ENCODE results near the gene LSMEM2.

DNA sequence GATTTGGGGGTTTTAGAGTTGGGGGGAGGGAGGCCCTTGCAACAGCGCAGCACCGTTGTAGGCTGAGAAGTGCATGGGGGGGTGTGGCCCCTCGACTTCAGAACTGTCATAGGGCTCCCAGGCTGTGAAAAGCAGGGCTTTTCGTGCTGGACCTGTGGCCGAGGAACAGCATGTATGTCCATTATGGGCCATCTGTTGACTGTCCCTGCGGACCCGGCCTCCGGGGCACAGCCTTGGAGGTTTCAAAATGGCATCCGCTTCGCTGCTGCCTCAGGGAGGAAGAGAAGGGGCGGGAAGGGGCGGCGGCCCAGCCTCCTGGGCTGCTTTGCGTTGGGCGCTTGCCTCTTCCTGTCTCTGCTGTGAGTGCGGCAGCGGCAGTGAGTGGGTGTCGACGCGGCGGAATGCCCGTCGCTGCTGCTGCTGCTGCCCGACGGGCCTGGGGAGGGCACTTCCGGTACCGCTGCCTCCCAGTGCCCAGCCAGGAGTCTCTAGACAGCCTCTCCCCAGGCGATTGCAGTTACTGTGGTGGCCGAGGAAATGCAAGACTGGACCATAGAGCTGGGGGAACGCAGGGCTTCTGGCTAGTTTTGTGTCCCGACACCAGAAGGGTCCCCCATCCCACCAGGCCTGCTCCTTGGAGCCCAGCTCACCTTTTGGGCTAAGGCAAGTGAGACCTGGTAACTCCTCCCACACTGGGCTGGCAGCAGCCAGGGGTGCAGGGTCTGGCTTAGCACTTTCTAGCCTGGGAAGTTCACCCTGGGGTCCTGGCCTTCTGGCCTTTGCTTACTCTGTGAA is 40.9 kb upstream of the LSMEM2 start:
- TF ChIP-seq ZNF41 (CRISPR knock-in tag; conservative IDR thresholded peaks at IDR 0.05) (no peak), ZNF780A (CRISPR knock-in tag; IDR thresholded peaks at IDR 0.05) (no peak), PRPF4 (IDR thresholded peaks at IDR 0.05; ENCODE audit: insufficient read depth, low read depth, low read length, poor library complexity, severe bottlenecking) (no peak), MYBL2 (IDR thresholded peaks at IDR 0.05; ENCODE audit: low read depth) (no peak), MYBL2 (CRISPR knock-in tag; IDR thresholded peaks at IDR 0.05; ENCODE audit: borderline replicate concordance) (no peak), GABPB1 (CRISPR knock-in tag; IDR thresholded peaks at IDR 0.05) (peak; percentile 67; the same call in 1 of the 2 replicates), ZBTB7A (IDR thresholded peaks at IDR 0.05; ENCODE audit: borderline replicate concordance, control insufficient read depth, low read depth, low read length) (no peak; the same call in 1 of the 2 replicates), EGR1 (conservative IDR thresholded peaks at IDR 0.05) (peak; percentile 57), SMARCE1 (IDR thresholded peaks at IDR 0.05) (no peak), LEF1 (IDR thresholded peaks at IDR 0.05) (no peak), BHLHE40 (IDR thresholded peaks at IDR 0.05; ENCODE audit: low read length) (no peak)
- TF ChIP-seq, protein P1, sequence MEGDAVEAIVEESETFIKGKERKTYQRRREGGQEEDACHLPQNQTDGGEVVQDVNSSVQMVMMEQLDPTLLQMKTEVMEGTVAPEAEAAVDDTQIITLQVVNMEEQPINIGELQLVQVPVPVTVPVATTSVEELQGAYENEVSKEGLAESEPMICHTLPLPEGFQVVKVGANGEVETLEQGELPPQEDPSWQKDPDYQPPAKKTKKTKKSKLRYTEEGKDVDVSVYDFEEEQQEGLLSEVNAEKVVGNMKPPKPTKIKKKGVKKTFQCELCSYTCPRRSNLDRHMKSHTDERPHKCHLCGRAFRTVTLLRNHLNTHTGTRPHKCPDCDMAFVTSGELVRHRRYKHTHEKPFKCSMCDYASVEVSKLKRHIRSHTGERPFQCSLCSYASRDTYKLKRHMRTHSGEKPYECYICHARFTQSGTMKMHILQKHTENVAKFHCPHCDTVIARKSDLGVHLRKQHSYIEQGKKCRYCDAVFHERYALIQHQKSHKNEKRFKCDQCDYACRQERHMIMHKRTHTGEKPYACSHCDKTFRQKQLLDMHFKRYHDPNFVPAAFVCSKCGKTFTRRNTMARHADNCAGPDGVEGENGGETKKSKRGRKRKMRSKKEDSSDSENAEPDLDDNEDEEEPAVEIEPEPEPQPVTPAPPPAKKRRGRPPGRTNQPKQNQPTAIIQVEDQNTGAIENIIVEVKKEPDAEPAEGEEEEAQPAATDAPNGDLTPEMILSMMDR (IDR thresholded peaks at IDR 0.05 in 2 of 3, conservative IDR thresholded peaks at IDR 0.05 in 1 of 3; ENCODE audit: insufficient read depth in 2 of 3, low read depth in 1 of 3, low read length in 3 of 3): no peak
- TF ChIP-seq, protein P2, sequence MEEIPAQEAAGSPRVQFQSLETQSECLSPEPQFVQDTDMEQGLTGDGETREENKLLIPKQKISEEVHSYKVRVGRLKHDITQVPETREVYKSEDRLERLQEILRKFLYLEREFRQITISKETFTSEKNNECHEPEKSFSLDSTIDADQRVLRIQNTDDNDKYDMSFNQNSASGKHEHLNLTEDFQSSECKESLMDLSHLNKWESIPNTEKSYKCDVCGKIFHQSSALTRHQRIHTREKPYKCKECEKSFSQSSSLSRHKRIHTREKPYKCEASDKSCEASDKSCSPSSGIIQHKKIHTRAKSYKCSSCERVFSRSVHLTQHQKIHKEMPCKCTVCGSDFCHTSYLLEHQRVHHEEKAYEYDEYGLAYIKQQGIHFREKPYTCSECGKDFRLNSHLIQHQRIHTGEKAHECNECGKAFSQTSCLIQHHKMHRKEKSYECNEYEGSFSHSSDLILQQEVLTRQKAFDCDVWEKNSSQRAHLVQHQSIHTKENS (CRISPR knock-in tag; IDR thresholded peaks at IDR 0.05): no peak
- TF ChIP-seq, protein P3, sequence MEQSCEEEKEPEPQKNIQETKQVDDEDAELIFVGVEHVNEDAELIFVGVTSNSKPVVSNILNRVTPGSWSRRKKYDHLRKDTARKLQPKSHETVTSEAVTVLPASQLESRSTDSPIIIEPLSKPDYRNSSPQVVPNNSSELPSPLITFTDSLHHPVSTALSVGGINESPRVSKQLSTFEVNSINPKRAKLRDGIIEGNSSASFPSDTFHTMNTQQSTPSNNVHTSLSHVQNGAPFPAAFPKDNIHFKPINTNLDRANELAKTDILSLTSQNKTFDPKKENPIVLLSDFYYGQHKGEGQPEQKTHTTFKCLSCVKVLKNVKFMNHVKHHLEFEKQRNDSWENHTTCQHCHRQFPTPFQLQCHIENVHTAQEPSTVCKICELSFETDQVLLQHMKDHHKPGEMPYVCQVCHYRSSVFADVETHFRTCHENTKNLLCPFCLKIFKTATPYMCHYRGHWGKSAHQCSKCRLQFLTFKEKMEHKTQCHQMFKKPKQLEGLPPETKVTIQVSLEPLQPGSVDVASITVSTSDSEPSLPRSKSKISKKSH (CRISPR knock-in tag; IDR thresholded peaks at IDR 0.05): no peak
